ENCODE measurements around the gene LSM5.

LSM5 gene

DNA sequence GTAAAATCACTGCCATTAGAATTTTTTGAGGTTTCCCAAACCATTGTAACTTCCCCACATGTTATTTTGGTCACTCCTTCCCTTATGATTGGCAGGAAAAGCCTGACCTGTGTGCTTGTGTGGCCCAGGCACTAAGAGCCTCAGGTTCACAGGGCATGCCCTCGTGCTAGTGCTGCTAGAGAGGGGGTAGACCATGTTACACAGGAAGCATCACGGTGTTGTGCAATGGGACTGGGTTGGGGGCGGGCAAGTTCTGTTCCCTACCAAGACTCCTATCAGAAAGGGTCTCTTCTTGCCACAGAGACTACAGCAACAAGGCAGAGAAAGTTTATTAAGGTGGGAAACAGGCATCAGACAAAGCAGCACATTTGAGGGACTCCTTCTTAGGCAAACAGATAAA lies 32.2 kb downstream of the LSM5 start:
- no peak for DNase-seq

DNA sequence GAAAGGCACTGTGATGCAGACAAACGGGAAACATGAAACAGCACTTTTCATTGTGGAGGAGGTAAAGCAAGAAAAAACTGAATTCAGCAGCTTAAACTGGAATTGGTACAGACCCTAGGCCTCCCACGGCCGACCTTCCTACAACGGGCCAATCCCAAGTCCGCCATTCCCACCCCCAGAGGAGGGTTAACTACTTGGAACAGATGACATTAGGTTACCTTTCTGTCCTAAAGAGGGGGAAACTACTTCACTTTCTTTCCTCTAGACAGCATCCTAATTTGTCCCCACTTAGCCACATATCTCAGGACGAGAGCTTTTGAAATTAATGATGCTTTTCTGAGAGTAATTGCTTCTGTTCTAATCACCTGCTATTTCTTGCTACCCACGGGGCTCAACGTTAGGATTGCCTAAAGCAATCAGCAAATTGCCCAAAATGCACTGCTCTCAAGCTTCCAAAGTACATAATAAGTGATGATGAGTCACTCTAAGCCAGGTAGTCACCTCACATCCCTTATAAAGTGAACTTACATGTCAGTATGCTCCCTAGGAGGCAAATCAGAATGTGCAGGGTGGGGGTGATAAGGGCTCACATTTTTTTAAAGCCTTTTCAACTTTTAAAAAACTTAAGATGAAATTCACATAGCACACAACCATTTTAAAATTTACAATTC lies 36.7 kb downstream of the LSM5 start:
- DNase-seq: no peak

DNA sequence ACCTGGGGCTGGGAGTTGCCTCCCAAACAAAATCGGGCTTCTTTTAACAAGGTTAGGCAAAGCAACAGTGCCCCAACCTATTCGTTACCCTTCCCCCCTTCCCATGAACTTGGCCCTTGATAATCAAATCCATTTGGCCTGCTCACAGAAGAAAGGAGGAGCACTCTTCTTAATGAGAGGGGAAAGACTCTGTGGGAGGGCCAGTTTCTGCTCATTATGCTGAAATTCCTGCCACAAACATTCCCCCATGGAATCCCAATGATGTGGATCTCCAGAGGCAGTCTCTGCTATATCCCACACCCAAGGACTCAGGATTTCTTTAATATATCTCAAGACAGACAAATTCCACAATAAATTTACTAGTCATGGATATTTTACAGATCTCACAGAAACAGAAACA lies 43.0 kb downstream of the LSM5 start:
- DNase-seq: no peak

DNA sequence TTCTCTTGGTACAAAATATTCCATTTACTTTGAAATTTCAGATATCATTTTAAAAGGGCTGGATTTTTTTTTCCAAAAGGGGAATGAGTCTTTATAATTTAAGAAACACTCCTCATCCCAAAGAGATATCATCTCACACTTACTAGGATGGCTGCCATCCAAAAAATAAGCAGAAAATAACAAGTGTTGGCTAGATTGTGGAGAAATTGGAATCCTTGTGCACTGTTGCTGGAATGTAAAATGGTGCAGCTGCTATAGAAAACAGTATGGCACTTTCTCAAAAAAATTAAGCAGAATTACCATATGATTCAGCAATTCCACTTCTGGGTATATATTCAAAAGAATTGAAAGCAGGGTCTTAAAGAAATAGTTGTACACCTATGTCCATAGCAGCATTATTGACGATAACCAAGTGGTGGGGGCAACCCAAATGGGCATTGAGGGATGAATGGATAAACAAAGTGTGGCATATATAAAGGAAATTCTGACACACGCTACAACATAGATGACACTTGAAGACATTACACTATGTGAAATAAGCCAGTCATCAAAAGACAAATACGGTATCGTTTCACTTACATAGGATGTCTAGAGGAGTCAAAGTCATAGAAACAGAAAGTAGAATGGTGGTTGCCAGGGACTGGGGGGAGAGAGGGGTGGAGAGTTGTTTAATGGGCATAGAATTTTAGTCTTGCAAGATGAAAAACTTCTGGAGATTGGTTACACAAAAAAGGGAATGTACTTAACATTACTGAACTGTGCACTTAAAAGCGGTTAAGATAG lies 53.8 kb downstream of the LSM5 start:
- DNase-seq: no peak

Data from GF-D8 (cell line).